ENCODE data around the gene MYOM1.
"Not testable (repeated sequence)": the region's sequence is repeated elsewhere in the genome, so short reads cannot be mapped to it uniquely, and the experiment has no call there.

The MYOM1 gene

DNA sequence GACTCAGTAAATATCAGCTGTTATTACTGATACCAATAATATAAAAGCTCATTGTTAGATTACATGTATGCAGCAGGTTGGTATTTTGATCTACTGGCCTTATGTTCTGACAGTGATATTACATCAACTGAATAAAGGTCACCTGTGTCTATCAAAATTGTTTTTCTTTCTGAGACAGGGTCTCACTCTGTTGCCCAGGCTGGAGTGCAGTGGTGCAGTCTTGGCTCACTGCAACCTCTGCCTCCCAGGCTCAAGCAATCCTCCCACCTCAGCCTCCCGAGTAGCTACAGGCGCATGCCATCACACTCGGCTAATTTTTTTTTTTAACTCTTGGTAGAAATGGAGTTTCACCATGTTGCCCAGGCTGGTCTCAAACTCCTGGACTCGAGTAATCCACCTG lies 1.1 kb upstream of the MYOM1 start:
- not testable (repeated sequence) for DNase-seq (ENCODE audit: low read depth in 2 of 2)

DNA sequence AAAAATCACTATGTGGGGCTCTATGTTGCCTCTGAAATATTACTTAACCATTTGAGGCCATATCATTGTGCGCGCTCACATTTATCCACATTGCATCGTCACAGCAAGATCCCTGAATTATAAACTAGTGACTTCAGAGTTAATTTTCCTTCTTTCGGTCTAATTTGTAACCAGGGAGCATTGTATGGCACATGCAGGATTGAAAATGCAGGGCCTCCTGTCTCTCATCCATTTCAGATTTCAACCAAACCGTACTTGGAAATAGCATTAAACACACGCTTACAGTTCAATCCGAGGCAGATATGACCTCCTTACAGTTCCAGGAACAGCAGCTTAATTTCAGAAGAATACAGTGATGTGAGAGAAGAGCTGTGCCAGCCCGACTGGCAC lies 532 bp downstream of the MYOM1 start:
- DNase-seq (ENCODE audit: low read depth in 2 of 2): no peak

DNA sequence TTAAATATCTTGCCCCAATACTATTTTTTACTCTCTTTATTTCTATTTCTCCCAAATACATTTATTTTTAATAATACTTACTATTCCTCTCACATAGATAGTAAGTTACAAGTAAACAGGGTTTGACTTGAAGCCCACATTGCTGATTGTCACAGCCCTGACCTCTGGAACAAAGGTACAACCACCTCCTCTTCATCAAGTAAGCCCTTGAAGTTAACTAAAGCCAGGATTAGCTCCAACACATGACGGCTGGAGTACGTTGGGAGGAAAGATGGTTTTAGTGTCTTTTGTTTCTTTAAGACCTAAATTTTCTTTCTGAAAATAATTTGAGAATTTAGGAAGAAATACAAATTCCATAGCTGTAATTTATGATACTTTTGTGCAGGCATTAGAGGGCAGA lies 949 bp downstream of the MYOM1 start:
- no peak for DNase-seq (ENCODE audit: low read depth in 2 of 2)

DNA sequence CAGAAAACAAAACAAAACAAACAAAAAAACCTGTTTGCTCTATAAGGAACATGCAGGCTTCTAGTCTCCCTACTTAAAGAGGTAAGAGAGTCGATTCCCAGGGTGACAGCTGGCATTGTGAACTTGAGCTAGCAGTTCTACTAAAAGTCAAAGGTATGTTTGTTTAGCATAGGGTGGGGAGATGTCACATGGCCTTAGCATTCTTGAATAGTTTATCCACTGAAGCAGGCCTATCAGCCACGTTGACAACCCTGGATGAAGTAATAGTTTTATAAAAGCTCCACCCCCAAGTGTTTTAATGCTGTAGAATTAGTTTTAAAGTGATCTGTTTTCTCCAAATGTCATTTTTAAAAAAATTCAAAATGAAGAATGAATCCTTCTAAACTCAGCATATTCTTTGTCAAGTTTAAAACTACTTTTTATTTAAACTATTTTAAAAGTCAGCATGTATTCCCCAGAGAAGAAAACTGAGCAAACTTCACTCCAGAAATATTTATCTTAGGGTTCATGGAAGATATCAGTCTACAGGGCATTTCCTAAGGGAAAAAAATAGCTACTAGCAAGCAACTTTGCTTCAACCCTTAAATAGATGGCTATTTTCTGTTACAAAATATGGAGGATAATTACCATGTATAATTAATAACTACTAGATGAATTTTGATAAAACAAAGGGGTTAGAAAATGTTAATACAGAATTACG lies 1.7 kb downstream of the MYOM1 start:
- DNase-seq (ENCODE audit: low read depth in 2 of 2): no peak

DNA sequence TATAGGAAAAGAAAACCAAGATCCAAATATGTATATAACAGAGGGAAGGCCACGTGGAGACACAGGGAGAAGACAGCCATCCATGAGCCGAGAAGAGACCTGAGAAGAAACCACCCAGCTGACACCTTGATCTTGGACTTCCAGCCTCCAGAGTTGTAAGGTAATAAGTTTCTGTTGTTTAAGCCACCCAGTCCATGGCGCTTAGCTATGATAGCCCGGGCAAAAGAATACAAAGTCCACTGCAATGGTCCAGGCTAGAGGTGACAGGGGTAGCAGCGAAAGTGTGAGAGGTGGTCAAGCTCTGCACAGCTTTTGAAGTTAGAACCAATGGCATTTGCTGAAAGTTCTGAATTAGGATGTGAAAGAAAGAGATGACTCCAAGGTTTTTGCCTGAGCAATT lies 2.8 kb downstream of the MYOM1 start:
- DNase-seq (ENCODE audit: low read depth in 2 of 2): no peak

DNA sequence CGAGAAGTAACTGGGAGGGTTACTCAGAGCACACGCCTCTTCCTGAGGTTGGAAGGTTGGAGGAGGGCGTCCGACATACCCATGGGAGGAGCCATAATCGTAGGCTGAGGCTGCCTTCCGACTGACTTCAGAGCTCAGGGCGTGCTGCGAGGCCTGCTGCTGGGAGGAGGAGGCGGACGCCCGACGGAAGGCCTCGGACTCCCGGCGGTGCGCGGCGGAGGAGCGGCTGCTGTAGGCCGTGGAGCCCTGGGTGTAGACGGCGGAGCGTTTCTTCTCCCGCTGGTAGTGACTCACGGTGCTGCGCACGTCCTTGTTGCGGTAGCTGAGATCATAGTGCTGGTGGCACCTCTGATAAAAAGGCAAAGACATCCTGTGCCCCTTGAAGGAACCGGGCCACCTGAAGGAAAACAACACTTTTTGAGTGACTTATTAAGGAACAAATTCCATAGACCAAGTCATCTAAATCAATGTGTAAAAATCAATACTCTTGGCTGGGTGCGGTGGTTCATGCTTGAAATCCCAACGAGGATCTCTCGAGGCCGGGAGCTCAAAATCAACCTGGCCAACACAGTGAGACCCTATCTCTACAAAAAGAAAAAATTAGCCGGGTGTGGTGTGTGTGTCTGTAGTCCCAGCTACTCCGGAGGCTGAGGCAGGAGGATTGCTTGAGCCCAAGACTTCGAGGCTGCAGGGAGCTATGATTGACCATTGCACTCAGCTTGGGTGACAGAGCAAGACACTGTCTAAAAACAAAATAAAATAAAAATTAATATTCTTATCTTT lies 4.7 kb downstream of the MYOM1 start:
- no peak for DNase-seq (ENCODE audit: low read depth in 2 of 2)

DNA sequence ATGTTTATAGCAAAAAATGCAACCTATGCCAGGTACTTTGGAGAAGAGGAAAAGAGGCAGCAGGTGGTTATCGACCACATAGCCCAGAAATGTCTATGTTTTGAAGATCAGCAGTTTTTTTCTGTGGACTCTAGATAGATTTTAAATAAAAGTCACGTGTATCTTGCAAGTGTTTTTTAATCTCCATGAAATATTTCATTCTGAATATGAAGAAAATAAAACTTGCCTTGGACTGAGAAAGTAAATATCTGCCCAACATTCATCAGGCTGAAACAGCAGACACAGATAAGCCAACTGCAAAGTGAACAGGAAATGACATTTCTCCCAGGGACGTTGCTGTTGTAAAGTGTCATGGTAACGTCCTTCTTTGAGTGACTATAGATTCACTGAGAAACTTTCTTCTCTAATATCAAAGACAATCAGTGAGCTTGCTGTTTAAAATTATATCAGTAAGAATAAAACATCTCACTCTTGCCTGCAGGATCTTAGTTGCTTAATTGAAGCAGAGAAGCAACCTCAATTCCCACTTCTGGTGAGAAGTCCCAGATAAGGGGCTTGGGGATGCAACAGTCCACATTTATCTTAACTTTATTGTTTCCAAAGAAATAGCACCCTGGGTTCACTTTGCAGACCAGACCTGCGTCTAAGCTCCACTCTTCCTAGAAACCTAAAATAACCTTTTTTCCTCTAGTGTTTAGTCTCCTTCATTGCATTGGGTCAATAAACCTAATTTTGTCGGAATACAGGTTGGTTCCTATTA lies 6.3 kb downstream of the MYOM1 start:
- DNase-seq (ENCODE audit: low read depth in 2 of 2): no peak

DNA sequence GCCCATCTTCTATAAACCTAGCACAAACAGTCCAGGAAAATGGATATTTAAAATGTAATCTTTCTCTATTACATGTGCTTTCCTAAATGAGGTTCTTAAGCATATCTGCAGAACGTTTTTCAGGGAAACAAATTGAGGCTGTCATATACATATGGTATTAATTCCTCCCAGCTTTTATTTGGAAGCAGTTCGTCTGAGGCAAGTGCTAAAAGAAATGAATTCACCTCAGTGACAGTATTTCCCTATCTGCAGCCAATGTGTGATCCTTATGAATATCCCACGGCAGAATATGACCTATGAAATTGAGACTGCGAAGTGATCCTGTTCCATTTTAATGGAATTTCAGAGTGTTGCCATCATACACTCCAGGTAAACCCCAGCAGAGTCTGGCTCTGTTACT lies 7.1 kb downstream of the MYOM1 start:
- no peak for DNase-seq (ENCODE audit: low read depth in 2 of 2)

DNA sequence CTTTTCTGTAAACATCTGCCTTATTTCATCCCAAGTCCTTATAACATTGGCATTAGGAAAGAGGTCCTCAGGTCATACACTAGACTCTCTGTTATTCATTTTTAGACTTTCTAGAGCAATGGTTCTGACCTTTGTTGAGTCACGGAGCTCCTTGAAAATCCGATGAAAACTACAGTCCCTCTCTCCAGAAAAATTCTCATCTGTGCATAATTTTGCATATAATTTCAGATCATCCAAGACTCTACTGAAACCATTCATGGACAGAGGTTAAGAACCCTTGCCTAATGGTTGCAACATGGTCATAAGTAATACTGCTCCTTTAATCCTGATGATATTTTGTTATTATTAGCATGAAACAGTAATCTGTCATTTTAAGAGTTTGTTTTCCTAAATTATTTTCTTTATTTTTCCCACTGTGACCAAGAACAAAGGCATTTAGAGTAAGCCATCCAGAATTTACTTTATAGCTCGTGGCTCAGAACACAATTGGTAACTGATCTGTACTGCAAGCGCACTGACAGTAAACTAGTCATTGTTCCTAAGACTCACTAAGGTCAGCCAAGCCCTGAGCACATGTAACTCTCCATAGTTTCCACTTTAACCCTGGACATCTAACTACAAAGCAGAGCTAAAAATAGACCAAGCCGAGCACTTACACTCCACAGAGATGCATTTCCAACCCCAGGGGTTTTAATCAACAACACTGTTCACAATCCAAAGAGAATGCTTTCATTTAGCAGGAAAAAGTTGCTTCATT lies 8.4 kb downstream of the MYOM1 start:
- no peak for DNase-seq (ENCODE audit: low read depth in 2 of 2)

DNA sequence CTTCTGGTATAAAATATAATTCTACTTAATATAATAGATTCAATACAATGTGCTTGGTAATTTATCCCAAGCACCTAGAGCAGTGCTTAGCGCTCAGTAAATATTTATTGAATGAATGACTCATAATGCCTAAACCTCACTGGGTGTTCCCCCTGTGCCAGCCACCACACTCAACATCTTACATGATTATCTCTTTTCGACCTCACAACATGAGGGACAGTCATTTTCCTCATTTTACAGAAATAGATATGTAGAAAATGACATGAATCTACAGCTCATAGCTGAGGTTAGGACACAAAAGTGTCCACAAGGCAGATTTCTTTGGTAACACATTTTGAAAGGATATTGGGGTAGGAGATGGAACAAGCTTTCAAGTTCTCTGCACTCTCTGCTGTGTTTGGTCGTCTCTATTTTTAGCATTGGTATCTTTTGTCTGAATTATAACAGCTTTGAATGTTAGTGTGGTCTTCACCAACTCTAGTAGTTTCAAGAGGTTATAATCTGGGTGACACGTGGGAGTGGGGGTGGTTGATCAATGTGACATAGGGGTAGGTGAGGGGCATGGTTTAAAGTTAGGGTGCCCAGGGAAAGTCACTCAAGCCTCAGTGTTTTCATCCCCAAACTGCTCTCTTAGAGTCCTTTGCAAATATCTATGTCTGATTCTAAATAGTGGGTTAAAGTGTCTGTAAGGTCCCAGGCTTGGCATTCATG lies 9.8 kb downstream of the MYOM1 start:
- DNase-seq (ENCODE audit: low read depth in 2 of 2): no peak

DNA sequence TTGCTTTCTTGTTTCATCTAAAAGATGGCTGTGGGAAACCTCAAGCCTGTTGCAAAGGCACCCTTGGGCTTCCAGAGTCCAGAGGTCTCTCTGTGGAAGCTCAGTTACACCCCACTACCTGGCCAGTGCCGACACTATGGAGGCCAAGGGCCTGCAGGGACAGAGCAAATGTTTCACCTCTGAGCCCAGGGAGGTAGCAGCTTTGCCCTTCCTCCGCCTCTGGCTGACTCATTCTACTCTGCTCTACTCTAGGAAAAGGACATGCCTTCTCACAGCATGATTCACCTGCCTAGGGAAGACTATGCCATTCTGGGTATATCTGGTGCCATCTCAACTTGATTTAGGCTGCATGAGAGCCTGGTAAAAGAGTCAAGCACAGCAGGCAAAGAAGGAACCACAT lies 12.2 kb downstream of the MYOM1 start:
- no peak for DNase-seq (ENCODE audit: low read depth in 2 of 2)

DNA sequence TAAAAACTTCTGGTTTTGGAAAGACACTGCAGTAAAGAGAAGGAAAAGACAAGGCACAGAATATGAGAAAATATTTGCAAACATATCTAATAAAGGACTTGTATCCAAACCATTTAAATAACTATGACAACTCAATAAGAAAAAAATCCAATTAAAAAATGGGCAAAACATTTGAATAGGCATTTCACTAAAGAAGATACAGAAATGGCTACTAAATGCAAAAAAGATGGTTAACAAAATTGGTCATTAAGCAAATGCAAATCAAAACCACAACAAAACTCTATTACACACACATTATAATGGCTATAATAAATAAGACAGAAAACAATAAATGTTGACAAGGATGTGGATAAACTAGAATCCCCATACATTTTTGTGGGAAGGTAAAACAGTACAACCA lies 14.5 kb downstream of the MYOM1 start:
- DNase-seq (ENCODE audit: low read depth in 2 of 2): no peak

DNA sequence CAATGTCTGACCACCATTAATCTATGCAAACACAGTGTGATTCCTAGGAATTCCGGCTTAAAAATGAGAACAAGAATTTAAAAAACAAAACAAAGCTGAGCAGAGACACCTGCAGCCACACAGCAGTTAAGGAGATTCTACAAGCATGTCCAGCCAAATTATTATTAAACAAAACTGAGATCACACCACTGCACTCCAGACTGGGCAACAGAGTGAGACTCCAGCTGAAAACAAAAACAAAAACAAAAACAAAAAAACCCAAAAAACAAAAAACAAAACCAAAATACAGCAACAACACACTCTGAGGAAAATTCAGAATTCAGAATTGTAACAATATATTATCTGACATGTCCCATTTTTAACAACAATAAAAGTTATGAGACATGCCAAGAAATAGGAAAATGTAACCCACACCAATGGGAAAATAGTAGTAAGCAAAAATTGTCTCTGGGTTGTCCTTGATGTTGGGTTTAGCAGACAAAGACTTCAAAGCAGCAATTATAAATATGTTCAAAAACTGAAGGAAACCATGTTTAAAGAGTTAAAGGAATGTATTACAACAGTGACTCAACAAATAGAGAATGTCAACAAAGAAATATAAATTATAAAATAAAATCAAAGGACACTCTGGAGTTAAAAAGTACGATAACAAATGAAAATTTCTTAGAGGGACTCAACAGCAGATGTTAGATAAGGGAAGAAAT lies 19.7 kb downstream of the MYOM1 start:
- DNase-seq (ENCODE audit: low read depth in 2 of 2): no peak

DNA sequence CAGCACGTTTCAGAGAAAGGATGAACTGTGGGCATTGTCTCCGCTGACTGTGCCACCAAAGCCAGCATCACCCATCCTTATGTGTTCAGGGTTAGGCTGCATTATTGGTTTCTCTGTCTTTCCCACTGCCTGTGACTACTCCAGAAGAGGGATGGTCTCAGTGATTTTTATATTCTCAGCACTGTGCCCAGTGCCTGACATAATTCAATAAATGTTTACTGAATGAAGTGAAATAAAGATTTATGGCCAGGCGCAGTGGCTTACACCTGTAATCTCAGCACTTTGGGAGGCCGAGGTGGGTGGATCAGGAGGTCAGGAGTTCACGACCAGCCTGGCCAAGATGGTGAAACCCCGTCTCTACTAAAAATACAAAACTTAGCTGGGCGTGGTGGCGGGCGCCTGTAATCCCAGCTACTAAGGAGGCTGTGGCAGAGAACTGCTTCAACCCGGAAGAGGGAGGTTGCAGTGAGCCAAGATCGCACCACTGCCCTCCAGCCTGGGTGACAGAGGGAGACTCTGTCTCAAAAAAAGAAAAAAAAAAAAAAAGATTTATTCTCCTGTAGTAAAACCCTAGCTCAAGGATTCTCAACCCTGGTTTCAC lies 21.4 kb downstream of the MYOM1 start:
- DNase-seq (ENCODE audit: low read depth in 2 of 2): not testable (repeated sequence)

DNA sequence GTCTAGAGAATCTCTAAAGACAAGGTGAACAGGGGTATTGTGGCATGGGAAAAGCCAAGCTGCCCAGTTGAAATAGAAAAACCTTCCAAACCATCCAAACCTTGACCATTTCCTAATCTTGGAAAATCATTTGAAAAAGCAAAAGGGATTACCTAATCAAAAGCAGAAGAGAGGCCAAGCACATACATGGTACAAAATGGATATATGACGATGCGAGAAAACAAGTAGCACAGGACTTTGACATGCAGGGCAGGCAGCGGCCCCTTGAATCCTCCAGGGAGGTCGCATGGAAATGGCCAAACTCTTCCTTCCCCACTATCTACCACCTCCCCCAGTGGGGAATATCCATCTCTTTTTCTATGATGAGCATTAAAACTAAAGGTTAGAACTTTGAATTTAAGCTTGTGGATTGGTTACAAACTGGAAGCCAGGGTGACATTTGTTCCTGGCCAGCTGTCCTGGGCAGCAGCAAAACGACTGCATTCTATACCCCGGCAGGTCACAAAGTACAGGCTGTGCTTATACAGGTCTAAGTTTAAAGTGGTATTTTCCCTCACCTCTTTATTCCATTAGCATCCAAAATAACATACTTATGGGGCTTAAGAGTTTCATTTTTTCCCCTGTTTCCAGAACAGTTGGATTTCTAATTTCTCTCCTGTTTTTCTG lies 24.7 kb downstream of the MYOM1 start:
- no peak for DNase-seq (ENCODE audit: low read depth in 2 of 2)

DNA sequence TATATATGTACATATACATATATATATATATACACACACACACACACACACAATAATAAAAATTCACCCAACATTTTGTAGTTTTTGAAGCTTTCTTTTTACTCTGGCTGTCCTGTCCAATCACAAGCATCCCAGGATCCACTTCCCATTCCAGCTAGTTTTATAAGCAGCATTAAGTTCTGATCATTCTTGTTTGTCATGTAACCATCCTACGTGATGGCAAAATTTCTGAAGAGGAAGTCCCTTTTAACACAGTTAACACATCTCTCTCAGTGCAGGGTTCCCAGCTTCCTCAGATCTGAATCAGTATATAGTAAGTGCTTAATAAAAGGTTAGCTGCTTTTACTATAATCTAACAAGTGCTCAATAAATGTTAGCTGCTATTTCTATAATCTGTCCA lies 26.4 kb downstream of the MYOM1 start:
- DNase-seq (ENCODE audit: low read depth in 2 of 2): no peak

DNA sequence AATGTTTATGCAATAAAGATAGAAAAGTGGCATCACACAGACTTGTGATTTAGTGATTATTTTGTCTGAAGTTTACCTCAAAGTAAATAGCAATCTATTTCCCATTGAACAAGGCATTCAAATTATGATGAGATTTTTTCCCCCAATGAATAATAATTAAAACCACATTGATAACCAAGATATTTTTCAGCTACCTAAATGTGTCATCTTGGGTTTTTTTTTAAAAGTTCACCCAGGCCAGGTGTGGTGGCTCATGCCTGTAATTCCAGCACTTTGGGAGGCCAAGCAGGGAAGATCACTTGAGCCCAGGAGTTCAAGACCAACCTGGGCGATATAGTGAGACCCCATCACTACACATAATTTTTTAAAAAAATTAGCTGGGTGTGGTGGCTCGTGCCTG lies 27.0 kb downstream of the MYOM1 start:
- no peak for DNase-seq (ENCODE audit: low read depth in 2 of 2)

DNA sequence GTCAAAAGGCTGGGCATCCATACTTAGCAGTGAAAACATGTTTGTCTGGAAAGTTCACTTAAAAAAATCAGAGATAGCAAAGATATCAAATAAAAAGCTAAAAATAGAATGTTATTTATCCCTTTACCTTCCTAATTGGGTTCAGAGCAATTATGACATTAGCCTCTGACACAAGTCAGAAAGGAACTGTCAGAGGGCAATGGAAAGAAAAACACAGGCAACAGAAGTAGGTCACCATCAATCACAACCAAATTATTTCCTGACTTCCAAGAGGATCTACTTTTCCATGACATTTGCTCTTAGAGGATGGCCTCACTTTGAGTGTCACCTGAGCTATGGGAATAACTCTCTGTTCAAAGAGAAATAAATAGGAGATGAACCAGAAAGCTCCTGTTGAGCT lies 27.5 kb downstream of the MYOM1 start:
- no peak for DNase-seq (ENCODE audit: low read depth in 2 of 2)

DNA sequence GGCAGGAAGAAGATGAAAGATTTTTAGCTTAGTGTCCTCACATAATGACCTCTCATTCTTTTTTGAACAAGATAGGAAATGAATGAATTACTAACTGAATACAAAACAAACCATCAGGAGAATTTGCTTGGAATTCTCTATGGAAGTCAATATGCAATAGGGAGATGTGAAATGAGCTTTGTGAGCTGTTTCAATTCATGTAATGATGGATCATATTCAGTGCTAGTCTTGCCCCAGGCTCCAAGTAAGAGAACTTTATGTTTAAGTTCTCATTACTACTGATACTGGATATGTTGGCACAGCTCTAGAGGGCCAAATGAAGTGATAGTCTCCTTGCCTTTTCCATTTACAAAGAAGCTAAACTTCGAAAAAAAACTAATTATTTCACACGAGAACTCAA lies 29.2 kb downstream of the MYOM1 start:
- no peak for DNase-seq (ENCODE audit: low read depth in 2 of 2)

DNA sequence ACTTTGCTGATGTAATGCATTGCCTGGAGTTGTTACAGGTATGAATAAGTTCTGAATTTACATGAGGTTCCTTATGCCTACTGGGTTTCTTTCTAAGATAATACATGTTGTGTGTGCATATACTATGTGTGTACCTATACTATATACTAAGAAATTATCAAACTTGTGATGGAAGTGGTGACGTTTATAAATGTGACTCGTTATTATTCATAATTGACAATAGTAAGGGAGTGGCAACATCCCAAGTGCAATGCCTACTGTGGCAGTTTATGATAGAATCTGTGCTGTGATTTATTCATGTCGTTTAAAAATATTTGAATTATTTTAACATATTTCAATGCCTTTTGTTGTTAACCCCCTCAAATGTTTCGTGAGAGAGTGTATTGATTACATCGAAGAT lies 29.9 kb downstream of the MYOM1 start:
- DNase-seq (ENCODE audit: low read depth in 2 of 2): no peak

Data from stimulated activated CD4-positive, alpha-beta T cell treated with anti-CD3 and anti-CD28 coated beads, Interleukin-12 subunit alpha, Interleukin-12 subunit beta, amount 100 ng/mL, for 24 hours (primary cell).